ENCODE results near the gene BTBD9.

GRCh38 chr6:38476141-38476540 is 163.6 kb downstream of the BTBD9 start:
- no peak for TF ChIP-seq PPARA (CRISPR knock-in tag; IDR thresholded peaks at IDR 0.05; ENCODE audit: borderline replicate concordance)
- no peak for TF ChIP-seq PATZ1 (CRISPR knock-in tag; IDR thresholded peaks at IDR 0.05; ENCODE audit: borderline replicate concordance)
- no peak for TF ChIP-seq ZFP3 (CRISPR knock-in tag; IDR thresholded peaks at IDR 0.05)
- no peak for TF ChIP-seq ZNF70 (CRISPR knock-in tag; IDR thresholded peaks at IDR 0.05)
- TF ChIP-seq CREB5 (CRISPR knock-in tag; IDR thresholded peaks at IDR 0.05; ENCODE audit: low read depth), result no peak
- TF ChIP-seq ZFP30 (CRISPR knock-in tag; IDR thresholded peaks at IDR 0.05), result no peak
- no peak for TF ChIP-seq SNAI2 (CRISPR knock-in tag; IDR thresholded peaks at IDR 0.05)
- no peak for TF ChIP-seq BACH2 (CRISPR knock-in tag; IDR thresholded peaks at IDR 0.05; ENCODE audit: borderline replicate concordance)
- no peak for TF ChIP-seq POU6F1 (CRISPR knock-in tag; IDR thresholded peaks at IDR 0.05; ENCODE audit: borderline replicate concordance, low read depth)
- no peak for TF ChIP-seq GLIS3 (CRISPR knock-in tag; IDR thresholded peaks at IDR 0.05)
- TF ChIP-seq TCF4 (CRISPR knock-in tag; IDR thresholded peaks at IDR 0.05; ENCODE audit: borderline replicate concordance), result no peak
- no peak for TF ChIP-seq ARNTL (CRISPR knock-in tag; IDR thresholded peaks at IDR 0.05; ENCODE audit: borderline replicate concordance, low read depth)
- no peak for TF ChIP-seq CSDC2 (CRISPR knock-in tag; IDR thresholded peaks at IDR 0.05)
- TF ChIP-seq ISL1 (CRISPR knock-in tag; IDR thresholded peaks at IDR 0.05), result no peak
